Smooth muscle cell of trachea (primary cell): ENCODE data around the gene SEMA6A. TPM values are rescaled to one million over a fixed set of nuclear protein-coding genes. Genes with fewer than 3 reads are reported as not detected.

Experiments used
- total RNA-seq: library from RNA; depleted of rRNA; stranded (reverse); fragments of >200 nt; gene quantifications from 2 replicates; pipeline ENCODE4 v1.2.1, GENCODE V29; 2014

The SEMA6A gene, protein sequence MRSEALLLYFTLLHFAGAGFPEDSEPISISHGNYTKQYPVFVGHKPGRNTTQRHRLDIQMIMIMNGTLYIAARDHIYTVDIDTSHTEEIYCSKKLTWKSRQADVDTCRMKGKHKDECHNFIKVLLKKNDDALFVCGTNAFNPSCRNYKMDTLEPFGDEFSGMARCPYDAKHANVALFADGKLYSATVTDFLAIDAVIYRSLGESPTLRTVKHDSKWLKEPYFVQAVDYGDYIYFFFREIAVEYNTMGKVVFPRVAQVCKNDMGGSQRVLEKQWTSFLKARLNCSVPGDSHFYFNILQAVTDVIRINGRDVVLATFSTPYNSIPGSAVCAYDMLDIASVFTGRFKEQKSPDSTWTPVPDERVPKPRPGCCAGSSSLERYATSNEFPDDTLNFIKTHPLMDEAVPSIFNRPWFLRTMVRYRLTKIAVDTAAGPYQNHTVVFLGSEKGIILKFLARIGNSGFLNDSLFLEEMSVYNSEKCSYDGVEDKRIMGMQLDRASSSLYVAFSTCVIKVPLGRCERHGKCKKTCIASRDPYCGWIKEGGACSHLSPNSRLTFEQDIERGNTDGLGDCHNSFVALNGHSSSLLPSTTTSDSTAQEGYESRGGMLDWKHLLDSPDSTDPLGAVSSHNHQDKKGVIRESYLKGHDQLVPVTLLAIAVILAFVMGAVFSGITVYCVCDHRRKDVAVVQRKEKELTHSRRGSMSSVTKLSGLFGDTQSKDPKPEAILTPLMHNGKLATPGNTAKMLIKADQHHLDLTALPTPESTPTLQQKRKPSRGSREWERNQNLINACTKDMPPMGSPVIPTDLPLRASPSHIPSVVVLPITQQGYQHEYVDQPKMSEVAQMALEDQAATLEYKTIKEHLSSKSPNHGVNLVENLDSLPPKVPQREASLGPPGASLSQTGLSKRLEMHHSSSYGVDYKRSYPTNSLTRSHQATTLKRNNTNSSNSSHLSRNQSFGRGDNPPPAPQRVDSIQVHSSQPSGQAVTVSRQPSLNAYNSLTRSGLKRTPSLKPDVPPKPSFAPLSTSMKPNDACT
- 0.44 and 0.66 TPM in 2 replicates for total RNA-seq

DNA sequence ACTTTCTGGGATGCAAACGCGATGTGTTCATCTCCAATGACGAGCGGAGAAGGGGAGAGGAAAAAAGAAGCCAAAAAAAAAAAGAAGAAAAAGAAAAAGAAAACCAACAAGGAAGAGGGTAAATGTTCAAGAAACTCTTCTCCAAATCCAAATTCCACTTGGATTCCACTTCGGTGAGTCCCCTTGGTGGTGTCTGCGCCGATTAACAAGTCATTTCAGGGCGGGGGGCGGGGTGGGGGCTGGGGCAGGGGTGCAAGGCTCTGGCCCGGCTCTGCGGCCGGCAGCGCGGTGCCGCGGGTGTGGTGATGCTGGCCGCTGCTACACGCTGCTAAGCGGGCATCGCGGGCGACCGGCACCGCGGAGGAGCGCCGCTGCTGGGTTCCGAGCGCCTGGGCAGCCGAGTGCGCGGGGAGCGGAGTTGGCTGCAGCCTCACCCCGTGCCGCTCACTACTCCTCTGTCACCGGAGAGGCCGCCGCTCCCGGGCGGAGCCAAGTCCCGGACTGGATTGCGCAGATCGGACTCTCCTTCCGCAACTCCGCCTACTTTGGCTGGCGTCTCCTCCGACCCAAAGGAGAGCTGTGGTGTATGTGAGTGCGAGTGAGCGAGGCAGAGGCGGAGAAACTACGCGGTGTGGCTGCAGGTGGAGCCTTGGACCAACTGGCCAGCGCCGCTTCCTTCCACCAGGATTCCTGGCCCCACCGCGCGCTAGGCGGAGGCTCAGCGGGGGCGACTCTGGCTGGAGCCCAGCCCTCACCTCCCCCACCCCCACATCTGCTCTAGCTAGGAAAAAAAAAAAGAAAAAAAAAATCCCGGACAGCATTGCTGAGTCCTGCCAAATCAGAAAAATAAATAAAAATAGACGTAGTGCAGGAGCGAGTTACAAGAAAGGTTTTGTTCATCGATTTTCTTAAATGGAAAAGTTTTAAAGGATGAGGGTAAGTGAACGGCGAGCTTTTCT is at the start of gene SEMA6A:
Gene SEMA6A (minus strand): TSS at position 457 of the 959 bp plus-strand sequence. CDS start 69,879 bp downstream, outside the sequence.

